ENCODE measurements around the gene MED16.
"Not testable (repeated sequence)": the region's sequence is repeated elsewhere in the genome, so short reads cannot be mapped to it uniquely, and the experiment has no call there.

Gene MED16

DNA sequence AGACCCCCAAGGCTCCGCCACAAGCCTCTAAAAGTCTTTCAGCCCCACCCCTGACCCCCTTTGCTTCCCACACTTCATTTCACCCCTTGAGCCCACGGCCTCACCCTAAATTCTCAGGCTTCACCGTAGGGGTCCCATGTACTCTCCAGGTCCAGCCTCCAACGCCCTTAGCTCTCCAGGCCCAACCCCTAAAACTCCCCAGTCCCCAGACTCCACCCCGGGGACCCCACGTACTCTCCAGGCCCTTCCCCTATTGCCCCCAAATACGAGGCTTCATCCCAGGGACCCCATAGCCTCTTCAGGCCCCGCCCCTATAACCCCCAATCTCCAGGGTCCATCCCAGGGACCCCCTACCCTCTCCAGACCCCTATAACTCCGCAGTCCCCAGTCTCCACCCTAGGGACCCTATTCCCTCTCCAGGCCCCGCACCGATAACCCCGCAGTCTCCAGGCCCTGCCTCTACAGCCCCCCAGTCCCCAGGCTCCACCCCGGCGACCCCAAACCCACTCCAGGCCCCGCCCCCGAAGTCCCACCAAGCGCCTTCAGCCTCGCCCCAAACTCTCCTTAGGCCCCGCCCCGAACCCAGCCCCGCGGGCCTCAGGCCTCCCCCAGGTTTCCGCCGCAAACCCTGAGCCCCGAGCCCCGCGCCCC is 619 bp downstream of the MED16 start:
- TF ChIP-seq, protein P1, sequence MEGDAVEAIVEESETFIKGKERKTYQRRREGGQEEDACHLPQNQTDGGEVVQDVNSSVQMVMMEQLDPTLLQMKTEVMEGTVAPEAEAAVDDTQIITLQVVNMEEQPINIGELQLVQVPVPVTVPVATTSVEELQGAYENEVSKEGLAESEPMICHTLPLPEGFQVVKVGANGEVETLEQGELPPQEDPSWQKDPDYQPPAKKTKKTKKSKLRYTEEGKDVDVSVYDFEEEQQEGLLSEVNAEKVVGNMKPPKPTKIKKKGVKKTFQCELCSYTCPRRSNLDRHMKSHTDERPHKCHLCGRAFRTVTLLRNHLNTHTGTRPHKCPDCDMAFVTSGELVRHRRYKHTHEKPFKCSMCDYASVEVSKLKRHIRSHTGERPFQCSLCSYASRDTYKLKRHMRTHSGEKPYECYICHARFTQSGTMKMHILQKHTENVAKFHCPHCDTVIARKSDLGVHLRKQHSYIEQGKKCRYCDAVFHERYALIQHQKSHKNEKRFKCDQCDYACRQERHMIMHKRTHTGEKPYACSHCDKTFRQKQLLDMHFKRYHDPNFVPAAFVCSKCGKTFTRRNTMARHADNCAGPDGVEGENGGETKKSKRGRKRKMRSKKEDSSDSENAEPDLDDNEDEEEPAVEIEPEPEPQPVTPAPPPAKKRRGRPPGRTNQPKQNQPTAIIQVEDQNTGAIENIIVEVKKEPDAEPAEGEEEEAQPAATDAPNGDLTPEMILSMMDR (IDR thresholded peaks at IDR 0.05): no peak
- Histone ChIP-seq H3K4me3 (ENCODE audit: low read depth in 1 of 2, low read length in 1 of 2) (peak overlapping the region; percentile 82 to 84), H3K36me3 (peaks cover 55% of the 10 kb centered on the region), H3K9me3 (no peaks in the 10 kb centered on the region), H3K27me3 (no peaks in the 10 kb centered on the region), H3K4me1 (ENCODE audit: control insufficient read depth in 1 of 2, insufficient read depth in 1 of 2, low read depth in 1 of 2, low read length in 1 of 2) (peaks cover 21 to 23% of the 10 kb centered on the region in 2 experiments), H3K27ac (peak overlapping the region; percentile 94)

GRCh38 chr19:891421-892200 is 1.4 kb downstream of the MED16 start:
- peak overlapping the region; percentile 94 for H3K27ac ChIP-seq

GRCh38 chr19:890831-891230 is 2.2 kb downstream of the MED16 start:
- Histone ChIP-seq H3K9me3 (no peaks in the 10 kb centered on the region), H3K27ac (no peak overlapping the region), H3K4me1 (ENCODE audit: control insufficient read depth in 1 of 2, insufficient read depth in 1 of 2, low read depth in 1 of 2, low read length in 1 of 2) (peaks cover 21 to 23% of the 10 kb centered on the region in 2 experiments), H3K27me3 (no peaks in the 10 kb centered on the region), H3K4me3 (ENCODE audit: low read depth in 1 of 2, low read length in 1 of 2) (no peak overlapping the region), H3K36me3 (peaks cover 55% of the 10 kb centered on the region)
- TF ChIP-seq, protein P1 (IDR thresholded peaks at IDR 0.05): no peak

More at GRCh38 chr19:891421-892200, 1.4 kb downstream of the MED16 start:
- H3K4me1 ChIP-seq (ENCODE audit: control insufficient read depth in 1 of 2, insufficient read depth in 1 of 2, low read depth in 1 of 2, low read length in 1 of 2): peaks cover 21 to 23% of the 10 kb centered on the region in 2 experiments
- H3K36me3 ChIP-seq: peaks cover 55% of the 10 kb centered on the region
- H3K9me3 ChIP-seq, H3K27me3 ChIP-seq: not testable (repeated sequence)
- H3K4me3 ChIP-seq (ENCODE audit: low read depth in 1 of 2, low read length in 1 of 2): peak overlapping the region in 1 of 2 experiments; percentile 82

- Histone ChIP-seq H3K27me3 (no peaks in the 10 kb centered on the region), H3K36me3 (peaks cover 62% of the 10 kb centered on the region), H3K4me3 (ENCODE audit: low read depth in 1 of 2, low read length in 1 of 2) (no peak overlapping the region), H3K9me3 (no peaks in the 10 kb centered on the region), H3K4me1 (ENCODE audit: control insufficient read depth in 1 of 2, insufficient read depth in 1 of 2, low read depth in 1 of 2, low read length in 1 of 2) (peaks cover 21 to 23% of the 10 kb centered on the region in 2 experiments), H3K27ac (no peak overlapping the region)
- TF ChIP-seq, protein P1 (IDR thresholded peaks at IDR 0.05): no peak
Observed at GRCh38 chr19:889662-890295, 3.2 kb downstream of the MED16 start.

GRCh38 chr19:888581-889385 is 4.2 kb downstream of the MED16 start:
- Histone ChIP-seq H3K4me3 (ENCODE audit: low read depth in 1 of 2, low read length in 1 of 2) (no peak overlapping the region), H3K27me3 (no peaks in the 10 kb centered on the region), H3K4me1 (ENCODE audit: control insufficient read depth in 1 of 2, insufficient read depth in 1 of 2, low read depth in 1 of 2, low read length in 1 of 2) (peaks cover 14 to 20% of the 10 kb centered on the region in 2 experiments), H3K36me3 (peaks cover 72% of the 10 kb centered on the region), H3K9me3 (no peaks in the 10 kb centered on the region), H3K27ac (no peak overlapping the region)
- TF ChIP-seq, protein P1 (IDR thresholded peaks at IDR 0.05): no peak

Data from neutrophil (primary cell).